ENCODE measurements around the gene RARA. TPM values are rescaled to one million over a fixed set of nuclear protein-coding genes. Genes with fewer than 3 reads are reported as not detected.

Gene RARA
- total and polyA plus RNA-seq, 2 of the 4 experiments (the other 2 are of a cell fraction), result 9.0 to 12.7 TPM

GRCh38 chr17:40264458-40265185 lies 44.4 kb upstream of the RARA start:
- H4K8ac ChIP-seq (ENCODE audit: low read depth in 2 of 2, low read length in 2 of 2), result no peak overlapping the region
- H3K27me3 ChIP-seq (ENCODE audit: control insufficient read depth, insufficient read depth, low read length), result no peaks in the 10 kb centered on the region
- in situ Hi-C loops (cut with MboI; ENCODE audit: low sequenced_read_pairs) (no loop called here), intact Hi-C loops (cut with micrococcal nuclease) (no loop called here), dilution Hi-C loops (cut with HindIII; ENCODE audit: low sequenced_read_pairs, unreplicated experiment) (no loop called here)
- H3K9me3 ChIP-seq (ENCODE audit: control insufficient read depth, insufficient read depth, low read length), result no peaks in the 10 kb centered on the region
- H3K9ac ChIP-seq (ENCODE audit: low read depth, low read length), result no peak overlapping the region
- no peaks in the 10 kb centered on the region for H3K4me1 ChIP-seq (ENCODE audit: control insufficient read depth, insufficient read depth, low read length)
- peaks cover 8% of the 10 kb centered on the region; the same call in 1 of the 2 replicates for H3K9me1 ChIP-seq (ENCODE audit: insufficient read depth, low read length)
- no peak overlapping the region for H3K27ac ChIP-seq (ENCODE audit: insufficient read depth, low read length)
- no peak overlapping the region for H3K4me2 ChIP-seq (ENCODE audit: low read depth, low read length)
- H3K23ac ChIP-seq (ENCODE audit: low read depth, low read length), result no peak overlapping the region
- H3K14ac ChIP-seq (replicated peaks; ENCODE audit: low read depth, low read length), result no peak overlapping the region
- H2BK20ac ChIP-seq (ENCODE audit: low read depth, low read length), result no peak overlapping the region
- H2AK9ac ChIP-seq (replicated peaks; ENCODE audit: low read depth, low read length, poor library complexity), result no peak overlapping the region
- H3K4me3 ChIP-seq (ENCODE audit: insufficient read depth, low read depth, low read length), result no peak overlapping the region
- TF ChIP-seq POLR2A (IDR thresholded peaks at IDR 0.05; ENCODE audit: low read depth, low read length) (no peak), NFE2L2 (IDR thresholded peaks at IDR 0.05; ENCODE audit: low read depth, low read length) (no peak), RAD21 (IDR thresholded peaks at IDR 0.05; ENCODE audit: low read length) (no peak), CTCF (conservative IDR thresholded peaks at IDR 0.05; ENCODE audit: low read depth, low read length) (no peak), SMC3 (IDR thresholded peaks at IDR 0.05; ENCODE audit: low read depth, low read length) (no peak), MAZ (IDR thresholded peaks at IDR 0.05; ENCODE audit: borderline replicate concordance, low read depth, low read length) (no peak), CHD1 (IDR thresholded peaks at IDR 0.05; ENCODE audit: low read depth, low read length) (no peak), MAFK (IDR thresholded peaks at IDR 0.05; ENCODE audit: low read depth, low read length) (no peak), RCOR1 (IDR thresholded peaks at IDR 0.05; ENCODE audit: insufficient replicate concordance, low read length) (no peak), RFX5 (IDR thresholded peaks at IDR 0.05; ENCODE audit: low read depth, low read length) (no peak), FOS (IDR thresholded peaks at IDR 0.05; ENCODE audit: low read depth, low read length) (no peak), BHLHE40 (IDR thresholded peaks at IDR 0.05; ENCODE audit: low read depth, low read length) (no peak), MXI1 (IDR thresholded peaks at IDR 0.05; ENCODE audit: borderline replicate concordance, low read depth, low read length) (no peak), CEBPB (IDR thresholded peaks at IDR 0.05; ENCODE audit: low read depth, low read length) (no peak)
- TF ChIP-seq, protein P1, sequence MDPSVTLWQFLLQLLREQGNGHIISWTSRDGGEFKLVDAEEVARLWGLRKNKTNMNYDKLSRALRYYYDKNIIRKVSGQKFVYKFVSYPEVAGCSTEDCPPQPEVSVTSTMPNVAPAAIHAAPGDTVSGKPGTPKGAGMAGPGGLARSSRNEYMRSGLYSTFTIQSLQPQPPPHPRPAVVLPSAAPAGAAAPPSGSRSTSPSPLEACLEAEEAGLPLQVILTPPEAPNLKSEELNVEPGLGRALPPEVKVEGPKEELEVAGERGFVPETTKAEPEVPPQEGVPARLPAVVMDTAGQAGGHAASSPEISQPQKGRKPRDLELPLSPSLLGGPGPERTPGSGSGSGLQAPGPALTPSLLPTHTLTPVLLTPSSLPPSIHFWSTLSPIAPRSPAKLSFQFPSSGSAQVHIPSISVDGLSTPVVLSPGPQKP (IDR thresholded peaks at IDR 0.05; ENCODE audit: borderline replicate concordance, low read depth, low read length), result no peak
- TF ChIP-seq, protein P2, sequence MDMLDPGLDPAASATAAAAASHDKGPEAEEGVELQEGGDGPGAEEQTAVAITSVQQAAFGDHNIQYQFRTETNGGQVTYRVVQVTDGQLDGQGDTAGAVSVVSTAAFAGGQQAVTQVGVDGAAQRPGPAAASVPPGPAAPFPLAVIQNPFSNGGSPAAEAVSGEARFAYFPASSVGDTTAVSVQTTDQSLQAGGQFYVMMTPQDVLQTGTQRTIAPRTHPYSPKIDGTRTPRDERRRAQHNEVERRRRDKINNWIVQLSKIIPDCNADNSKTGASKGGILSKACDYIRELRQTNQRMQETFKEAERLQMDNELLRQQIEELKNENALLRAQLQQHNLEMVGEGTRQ (IDR thresholded peaks at IDR 0.05; ENCODE audit: low read depth, low read length), result no peak
- no TSS peak for BruUV-seq (replicated peaks)
- DNase-seq (no peak), ATAC-seq (ENCODE audit: low read depth) (no peak)
- H3K36me3 ChIP-seq (ENCODE audit: control insufficient read depth, insufficient read depth, low read length), result peaks cover 50% of the 10 kb centered on the region
- H4K5ac ChIP-seq (ENCODE audit: low read depth, low read length), result no peak overlapping the region
- H3K4ac ChIP-seq (ENCODE audit: low read depth, low read length), result no peak overlapping the region
- WGBS, 2 experiments (ENCODE audit: extremely low coverage in 2 of 2, insufficient read length in 1 of 2), result 93% methylated on average over 9 of the region's 21 CpGs; no CpG with 5 or more reads in 1 of the 2 experiments
- POLR2A ChIA-PET (ENCODE audit: unreplicated experiment), result no interaction called here
- H2BK5ac ChIP-seq (ENCODE audit: low read depth, low read length, poor library complexity, severe bottlenecking), result no peak overlapping the region
- no peak overlapping the region for H3K56ac ChIP-seq (ENCODE audit: extremely low read depth, insufficient read depth, low read length)
- no peak overlapping the region for H2BK120ac ChIP-seq (ENCODE audit: low read depth, low read length)
- no peak overlapping the region for H2AK5ac ChIP-seq (ENCODE audit: low read depth, low read length)
- no peak overlapping the region for H4K91ac ChIP-seq (ENCODE audit: insufficient read depth, low read depth, low read length)
- CTCF ChIA-PET, result interaction anchor here (0.6 kb wide), 1 partner anchor 20 kb away, joined by 3 read pairs; no protein-coding TSS in a partner anchor
- no peak overlapping the region for H2AFZ ChIP-seq (replicated peaks; ENCODE audit: low read length, poor library complexity)
- H3K79me1 ChIP-seq (ENCODE audit: low read depth in 1 of 2, low read length in 2 of 2), result peaks cover 11 to 38% of the 10 kb centered on the region in 2 experiments; a peak in 3 of 4 replicates
- H4K20me1 ChIP-seq (ENCODE audit: insufficient read depth, low read length), result no peaks in the 10 kb centered on the region
- H2BK15ac ChIP-seq (ENCODE audit: low read depth, low read length), result no peak overlapping the region
- no peak overlapping the region for H3K18ac ChIP-seq (ENCODE audit: low read depth, low read length)

All from IMR-90 (cell line).